ENCODE data around the gene DDX41.

Gene DDX41

DNA sequence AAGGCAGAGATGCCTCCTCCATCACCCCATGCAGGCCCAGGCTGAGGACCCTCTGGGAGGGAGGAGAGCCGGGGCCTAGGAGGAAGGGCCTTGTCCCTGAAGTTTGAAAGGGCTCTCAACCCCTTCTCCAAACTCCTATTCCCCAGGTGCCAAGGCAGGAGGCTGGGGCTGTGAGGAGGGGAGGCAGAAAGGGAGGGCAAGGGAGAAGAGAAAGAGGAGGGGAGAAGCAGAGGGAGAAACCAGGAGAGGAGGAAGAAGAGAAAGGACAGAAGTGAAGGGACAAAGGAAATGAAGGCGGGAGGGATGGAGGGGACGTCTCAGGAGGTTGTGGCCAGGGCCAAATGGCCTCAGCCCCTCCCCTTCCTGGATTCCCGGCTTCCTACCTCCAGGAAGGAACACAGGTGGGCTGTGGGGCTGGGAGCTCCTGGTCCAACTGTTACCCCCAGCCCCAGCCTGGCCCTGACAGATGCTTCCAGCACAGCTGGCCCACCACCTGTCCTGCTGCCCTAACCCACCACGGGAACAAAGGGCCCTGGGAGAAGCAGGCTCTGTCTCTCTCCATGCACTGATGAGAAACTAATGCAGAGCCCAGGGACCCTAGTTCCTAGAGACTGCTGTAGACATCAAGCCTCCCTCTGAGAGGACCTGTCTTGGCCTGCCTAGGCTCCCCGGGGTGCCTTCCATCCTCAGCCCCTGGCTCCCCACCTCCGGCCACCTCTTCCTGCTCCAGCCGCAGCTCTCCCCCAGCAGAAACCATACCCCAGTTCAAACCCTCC, 46.8 kb downstream of the DDX41 start:
- TF ChIP-seq REST (IDR thresholded peaks at IDR 0.05; ENCODE audit: insufficient replicate concordance, low read depth) (no peak), GABPA (IDR thresholded peaks at IDR 0.05; ENCODE audit: low read depth) (no peak), POLR2AphosphoS5 (IDR thresholded peaks at IDR 0.05; ENCODE audit: low read depth) (no peak), SPI1 (IDR thresholded peaks at IDR 0.05; ENCODE audit: borderline replicate concordance, low read depth) (no peak)
- TF ChIP-seq, protein P1, sequence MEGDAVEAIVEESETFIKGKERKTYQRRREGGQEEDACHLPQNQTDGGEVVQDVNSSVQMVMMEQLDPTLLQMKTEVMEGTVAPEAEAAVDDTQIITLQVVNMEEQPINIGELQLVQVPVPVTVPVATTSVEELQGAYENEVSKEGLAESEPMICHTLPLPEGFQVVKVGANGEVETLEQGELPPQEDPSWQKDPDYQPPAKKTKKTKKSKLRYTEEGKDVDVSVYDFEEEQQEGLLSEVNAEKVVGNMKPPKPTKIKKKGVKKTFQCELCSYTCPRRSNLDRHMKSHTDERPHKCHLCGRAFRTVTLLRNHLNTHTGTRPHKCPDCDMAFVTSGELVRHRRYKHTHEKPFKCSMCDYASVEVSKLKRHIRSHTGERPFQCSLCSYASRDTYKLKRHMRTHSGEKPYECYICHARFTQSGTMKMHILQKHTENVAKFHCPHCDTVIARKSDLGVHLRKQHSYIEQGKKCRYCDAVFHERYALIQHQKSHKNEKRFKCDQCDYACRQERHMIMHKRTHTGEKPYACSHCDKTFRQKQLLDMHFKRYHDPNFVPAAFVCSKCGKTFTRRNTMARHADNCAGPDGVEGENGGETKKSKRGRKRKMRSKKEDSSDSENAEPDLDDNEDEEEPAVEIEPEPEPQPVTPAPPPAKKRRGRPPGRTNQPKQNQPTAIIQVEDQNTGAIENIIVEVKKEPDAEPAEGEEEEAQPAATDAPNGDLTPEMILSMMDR (IDR thresholded peaks at IDR 0.05; ENCODE audit: insufficient read depth, low read length): no peak
- Histone ChIP-seq H3K4me3 (replicated peaks; ENCODE audit: insufficient read depth, low read length) (no peak overlapping the region), H3K27me3 (ENCODE audit: insufficient read depth, poor library complexity, severe bottlenecking) (no peaks in the 10 kb centered on the region), H3K27ac (replicated peaks) (no peak overlapping the region)
- DNase-seq (ENCODE audit: low read depth in 1 of 2, low spot score in 1 of 2): no peak

DNA sequence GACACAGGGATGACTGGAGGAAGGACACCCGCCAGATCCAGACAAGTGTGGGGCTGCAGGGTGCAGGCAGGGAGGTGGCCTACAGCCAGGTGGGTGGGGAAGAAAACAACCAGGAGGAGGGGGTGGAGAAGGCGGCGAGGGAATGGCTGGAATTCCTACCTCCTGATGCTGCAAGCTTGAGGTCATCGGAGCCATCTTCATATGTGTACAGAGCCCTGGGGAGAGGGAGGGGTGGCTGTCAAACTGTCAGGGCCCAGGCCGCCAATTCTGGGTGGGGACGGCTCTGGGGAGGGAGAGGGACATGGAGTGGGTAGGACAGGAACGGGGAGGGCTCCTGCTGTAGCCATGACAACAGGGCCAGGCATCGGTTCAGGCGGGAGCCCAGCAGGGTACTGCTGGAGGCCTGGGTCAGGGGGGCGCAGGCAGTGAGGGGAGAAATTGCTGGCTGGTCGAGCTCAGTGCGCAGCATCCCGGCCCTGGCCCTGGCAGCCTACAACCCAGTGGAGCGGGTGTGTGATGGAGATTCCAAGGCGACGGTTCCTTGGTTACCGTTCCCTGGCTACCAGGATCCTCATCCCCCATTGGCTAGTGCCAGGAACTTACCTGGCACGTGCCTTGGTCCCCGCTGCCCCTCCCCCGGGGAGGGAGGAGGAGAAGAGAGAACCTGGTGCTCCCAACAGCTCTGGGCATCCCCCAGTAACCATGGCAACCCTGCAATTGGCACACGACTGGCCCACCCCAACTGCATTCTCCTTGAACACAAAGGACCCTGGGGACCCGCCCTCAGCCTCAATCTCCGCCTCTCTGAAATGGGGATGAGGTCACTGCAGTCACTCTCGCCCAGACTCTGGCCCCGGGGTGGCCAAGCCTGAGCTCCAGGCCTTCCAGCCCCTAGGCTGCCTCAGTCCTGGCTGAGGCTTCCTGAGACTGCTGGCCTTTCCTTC, 47.8 kb downstream of the DDX41 start:
- Histone ChIP-seq H3K27ac (replicated peaks) (no peak overlapping the region), H3K27me3 (ENCODE audit: insufficient read depth, poor library complexity, severe bottlenecking) (no peaks in the 10 kb centered on the region), H3K4me3 (replicated peaks; ENCODE audit: insufficient read depth, low read length) (no peak overlapping the region)
- DNase-seq (ENCODE audit: low read depth in 1 of 2, low spot score in 1 of 2): no peak
- TF ChIP-seq GABPA (IDR thresholded peaks at IDR 0.05; ENCODE audit: low read depth) (no peak), REST (IDR thresholded peaks at IDR 0.05; ENCODE audit: insufficient replicate concordance, low read depth) (no peak), SPI1 (IDR thresholded peaks at IDR 0.05; ENCODE audit: borderline replicate concordance, low read depth) (no peak), POLR2AphosphoS5 (IDR thresholded peaks at IDR 0.05; ENCODE audit: low read depth) (no peak)
- TF ChIP-seq, protein P1 (IDR thresholded peaks at IDR 0.05; ENCODE audit: insufficient read depth, low read length): no peak

GRCh38 chr5:177468329-177468684, 48.5 kb downstream of the DDX41 start:
- no peak for DNase-seq (ENCODE audit: low read depth in 1 of 2, low spot score in 1 of 2)
- no peak overlapping the region for H3K27ac ChIP-seq (replicated peaks)
- H3K27me3 ChIP-seq (ENCODE audit: insufficient read depth, poor library complexity, severe bottlenecking): no peaks in the 10 kb centered on the region
- H3K4me3 ChIP-seq (replicated peaks; ENCODE audit: insufficient read depth, low read length): no peak overlapping the region
- no peak for TF ChIP-seq REST (IDR thresholded peaks at IDR 0.05; ENCODE audit: insufficient replicate concordance, low read depth)
- no peak for TF ChIP-seq POLR2AphosphoS5 (IDR thresholded peaks at IDR 0.05; ENCODE audit: low read depth)
- TF ChIP-seq, protein P1 (IDR thresholded peaks at IDR 0.05; ENCODE audit: insufficient read depth, low read length): no peak
